ENCODE data around the gene GP1BB.
A peak's percentile ranks its signal among the peaks of the same experiment; 100 is the strongest.

Gene GP1BB

DNA sequence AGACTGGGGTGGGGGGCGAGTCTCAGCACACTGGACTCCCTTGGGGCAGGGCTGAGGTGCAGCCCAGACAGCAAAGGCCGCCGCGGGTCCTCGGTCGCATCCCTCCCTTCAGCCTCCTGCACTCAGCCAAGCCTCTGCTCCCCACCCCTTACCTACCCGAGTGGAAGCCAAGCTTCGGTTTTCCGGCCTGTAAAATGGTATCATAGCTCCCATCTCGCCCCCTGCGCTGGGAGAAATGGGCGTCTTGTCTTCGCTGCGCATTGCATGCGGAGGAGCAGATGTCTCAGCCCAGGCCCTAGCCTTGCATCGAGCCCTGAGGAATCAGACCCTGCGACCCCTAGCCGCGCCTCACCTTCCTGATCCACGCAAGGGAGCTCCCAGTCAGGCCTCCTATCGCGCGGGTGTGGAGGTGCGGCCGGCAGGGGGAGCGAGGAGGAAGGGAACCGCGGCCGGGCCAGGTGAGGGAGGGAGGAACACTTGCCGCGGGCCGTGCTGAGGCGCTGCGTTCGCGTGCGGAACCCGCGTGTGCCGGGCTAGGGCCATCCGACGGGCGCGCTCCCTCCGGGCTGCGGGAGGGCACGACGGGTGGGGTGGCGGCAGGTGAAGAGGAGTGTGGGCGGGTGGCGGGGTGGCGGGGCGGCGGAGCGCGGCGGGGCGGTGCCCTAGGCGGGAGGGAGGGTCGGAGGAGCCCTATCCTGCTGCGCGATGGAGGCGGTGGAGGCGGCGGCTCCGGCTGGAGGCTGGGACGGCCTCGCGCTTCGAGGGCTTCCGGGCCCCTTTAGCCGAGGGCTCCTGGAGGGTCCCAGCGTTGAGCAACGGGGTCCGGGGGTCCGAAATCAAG lies 33.2 kb downstream of the GP1BB start:
- TF ChIP-seq, protein P1, sequence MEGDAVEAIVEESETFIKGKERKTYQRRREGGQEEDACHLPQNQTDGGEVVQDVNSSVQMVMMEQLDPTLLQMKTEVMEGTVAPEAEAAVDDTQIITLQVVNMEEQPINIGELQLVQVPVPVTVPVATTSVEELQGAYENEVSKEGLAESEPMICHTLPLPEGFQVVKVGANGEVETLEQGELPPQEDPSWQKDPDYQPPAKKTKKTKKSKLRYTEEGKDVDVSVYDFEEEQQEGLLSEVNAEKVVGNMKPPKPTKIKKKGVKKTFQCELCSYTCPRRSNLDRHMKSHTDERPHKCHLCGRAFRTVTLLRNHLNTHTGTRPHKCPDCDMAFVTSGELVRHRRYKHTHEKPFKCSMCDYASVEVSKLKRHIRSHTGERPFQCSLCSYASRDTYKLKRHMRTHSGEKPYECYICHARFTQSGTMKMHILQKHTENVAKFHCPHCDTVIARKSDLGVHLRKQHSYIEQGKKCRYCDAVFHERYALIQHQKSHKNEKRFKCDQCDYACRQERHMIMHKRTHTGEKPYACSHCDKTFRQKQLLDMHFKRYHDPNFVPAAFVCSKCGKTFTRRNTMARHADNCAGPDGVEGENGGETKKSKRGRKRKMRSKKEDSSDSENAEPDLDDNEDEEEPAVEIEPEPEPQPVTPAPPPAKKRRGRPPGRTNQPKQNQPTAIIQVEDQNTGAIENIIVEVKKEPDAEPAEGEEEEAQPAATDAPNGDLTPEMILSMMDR (IDR thresholded peaks at IDR 0.05; ENCODE audit: borderline replicate concordance, insufficient read depth, low read depth, low read length) = peak; percentile 65
- no peak overlapping the region for H3K4me3 ChIP-seq (ENCODE audit: low read depth, low read length)

DNA sequence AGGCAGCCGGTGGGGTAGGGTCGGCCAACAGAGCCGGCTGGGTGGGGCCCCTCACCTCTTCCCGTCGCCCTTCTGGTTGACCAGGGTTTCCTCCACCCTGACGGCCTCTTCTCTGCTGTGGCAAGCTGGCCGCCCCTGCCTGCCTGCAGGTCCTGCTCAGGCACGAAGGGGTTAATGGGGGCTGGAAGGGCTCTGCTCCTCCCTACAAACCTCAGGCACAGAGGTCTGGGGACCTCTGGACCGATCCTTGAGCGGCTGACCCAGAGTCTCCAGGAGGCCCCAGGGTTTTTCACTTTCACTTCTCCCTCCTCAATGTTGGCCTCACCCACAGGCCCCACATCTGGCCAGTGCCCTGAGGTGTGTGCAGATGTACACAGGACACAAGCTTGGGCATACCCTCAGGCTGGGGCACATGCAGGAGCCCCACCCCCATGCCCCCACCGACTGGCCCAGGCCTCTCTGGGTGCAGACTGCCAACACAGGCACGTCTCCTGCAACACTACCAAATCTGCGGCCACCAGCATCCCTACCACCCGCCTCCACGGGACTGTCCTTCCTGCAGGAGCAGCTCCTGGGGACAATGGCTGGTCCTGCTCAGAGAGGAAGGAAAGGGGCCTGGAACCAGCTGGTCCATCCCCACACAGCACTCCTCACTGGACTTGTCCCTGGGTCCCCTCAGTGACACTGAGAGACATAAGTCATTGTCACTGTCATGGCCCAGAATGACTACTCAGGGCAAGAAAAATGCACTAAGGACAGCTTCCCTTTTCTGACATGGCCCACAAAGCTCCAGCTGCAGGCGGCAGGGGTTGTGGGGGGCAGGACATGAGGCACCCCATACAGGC lies 34.0 kb downstream of the GP1BB start:
- TF ChIP-seq, protein P1 (IDR thresholded peaks at IDR 0.05; ENCODE audit: borderline replicate concordance, insufficient read depth, low read depth, low read length) = no peak
- H3K4me3 ChIP-seq (ENCODE audit: low read depth, low read length) = no peak overlapping the region

DNA sequence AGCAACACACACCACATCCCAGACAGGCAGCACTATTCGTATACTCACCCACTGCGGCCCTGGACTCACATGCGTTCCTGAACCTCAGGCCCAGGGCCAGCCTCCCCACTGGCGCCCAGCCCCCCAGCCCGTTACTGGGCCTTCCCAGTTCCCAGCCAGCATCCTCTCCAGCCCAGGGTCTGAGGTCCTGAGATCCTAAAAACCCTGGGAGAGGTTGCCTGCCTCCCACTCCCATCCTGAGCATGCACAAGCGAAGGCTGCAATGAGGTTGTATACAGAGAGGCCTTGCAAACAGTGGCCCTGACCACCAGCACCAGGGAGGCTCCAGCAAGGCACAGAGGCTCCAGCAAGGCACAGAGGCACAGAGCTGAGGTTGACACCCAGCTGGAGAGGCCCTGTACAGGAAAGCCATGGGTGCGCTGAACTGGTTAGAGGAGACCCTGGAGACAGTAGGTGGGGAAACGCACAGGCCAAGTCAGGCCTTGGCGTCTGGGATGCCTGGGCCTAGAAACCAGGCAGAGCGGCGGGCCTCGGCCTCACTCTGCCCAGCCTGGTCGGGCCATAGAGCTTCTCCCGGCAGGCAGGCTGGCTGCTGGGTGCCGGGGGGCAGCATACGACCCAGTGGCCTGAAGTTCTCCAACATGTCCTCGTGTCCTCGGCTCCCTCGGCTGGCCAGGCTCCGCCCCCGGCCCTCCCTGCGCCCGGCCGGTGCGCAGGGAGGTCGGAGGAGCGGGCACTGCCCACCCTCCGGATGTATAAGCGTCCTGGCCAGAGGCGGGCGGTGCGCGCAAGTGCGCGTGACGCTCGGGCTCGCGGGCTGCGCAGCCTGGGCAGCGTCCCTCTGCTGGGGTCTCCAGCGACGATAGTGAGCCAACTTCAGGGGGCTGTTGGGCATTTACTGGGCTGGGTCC lies 34.9 kb downstream of the GP1BB start:
- TF ChIP-seq, protein P1 (IDR thresholded peaks at IDR 0.05; ENCODE audit: borderline replicate concordance, insufficient read depth, low read depth, low read length) = no peak
- H3K4me3 ChIP-seq (ENCODE audit: low read depth, low read length) = no peak overlapping the region

DNA sequence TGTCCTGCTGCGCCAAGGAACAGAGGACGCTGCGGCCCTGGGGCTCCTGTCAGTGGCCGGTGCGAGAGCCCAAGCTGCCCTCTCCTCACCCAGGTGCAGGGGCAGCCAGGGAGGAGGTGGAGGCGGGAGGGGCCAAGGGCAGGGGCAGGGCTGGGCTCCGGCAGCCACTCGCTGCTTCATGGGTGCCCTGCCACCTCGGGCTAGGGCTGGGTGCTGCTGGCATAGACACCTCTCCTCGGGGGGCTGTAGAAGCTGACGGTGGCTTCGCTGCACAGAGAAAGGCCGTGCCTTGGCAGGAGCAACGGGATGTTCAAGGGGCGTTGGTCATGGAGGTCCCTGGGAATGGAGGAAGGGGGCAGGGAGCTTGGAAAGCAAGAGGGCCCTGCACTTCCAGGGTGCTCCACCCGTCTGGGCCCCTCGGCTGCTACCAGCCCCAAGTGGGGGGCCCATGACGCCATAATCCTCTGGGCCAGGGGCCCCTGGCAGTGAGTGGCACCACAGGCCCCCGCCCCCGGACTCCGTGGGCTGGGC lies 35.6 kb downstream of the GP1BB start:
- H3K4me3 ChIP-seq (ENCODE audit: low read depth, low read length) = no peak overlapping the region
- TF ChIP-seq, protein P1 (IDR thresholded peaks at IDR 0.05; ENCODE audit: borderline replicate concordance, insufficient read depth, low read depth, low read length) = no peak

DNA sequence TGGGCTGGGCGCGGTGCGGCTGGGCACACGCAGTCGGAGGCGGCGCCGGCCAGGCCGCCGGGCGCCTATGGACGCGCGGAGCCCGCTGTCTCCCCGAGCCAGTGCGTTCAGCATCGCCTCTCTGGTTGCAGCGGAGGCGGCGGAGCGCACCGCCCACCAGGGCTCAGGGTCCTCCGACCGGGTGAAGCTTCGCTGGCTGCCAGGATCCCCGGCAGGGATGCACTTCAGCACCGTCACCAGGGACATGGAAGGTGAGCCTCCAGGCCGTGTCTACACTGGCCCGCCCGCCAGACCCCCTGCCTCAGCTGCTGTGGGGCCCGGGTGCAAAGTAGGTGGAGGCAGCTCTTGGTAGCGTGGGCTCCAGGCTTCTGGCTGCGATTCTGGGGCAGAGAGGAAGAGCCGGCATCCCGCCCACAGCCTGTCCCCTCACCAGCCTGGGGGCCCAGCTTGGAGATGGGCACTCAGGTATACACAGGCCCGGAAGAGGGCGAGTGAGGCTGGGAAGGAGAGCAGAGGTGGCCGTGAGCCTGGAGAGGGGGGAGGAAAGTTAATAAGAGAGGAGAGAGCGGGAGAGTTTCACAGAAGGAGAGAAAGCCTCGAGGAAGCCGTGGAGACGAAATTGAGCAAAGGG lies 36.2 kb downstream of the GP1BB start:
- TF ChIP-seq, protein P1 (IDR thresholded peaks at IDR 0.05; ENCODE audit: borderline replicate concordance, insufficient read depth, low read depth, low read length) = no peak
- no peak overlapping the region for H3K4me3 ChIP-seq (ENCODE audit: low read depth, low read length)
